GM23338 (cell line): ENCODE results near the gene NELFB. TPM values are rescaled to one million over a fixed set of nuclear protein-coding genes. Genes with fewer than 3 reads are reported as not detected.

Experiments
- ATAC-seq: fragments of 200-7000 bp; cut with Tn5 transposase; 3 replicates; pipeline ENCODE4 v1.9.1; 2020
- DNase-seq: peaks from one replicate; pipeline ENCODE4 v3.0.0-alpha.2; 2015; ENCODE audit warnings: low spot score
- H2AFZ ChIP-seq: fragments of 200-600 bp; sonication (generic); 2 replicates; pipeline ENCODE4 v1.8.0; 2016; ENCODE audit warnings: antibody characterized with exemption, mild to moderate bottlenecking, moderate library complexity
- H3F3A ChIP-seq: fragments of 200-600 bp; sonication (generic); replicated peaks from 2 replicates; pipeline ENCODE4 v1.8.0; 2017; ENCODE audit warnings: antibody characterized with exemption, mixed run types, low read depth
- H3K27ac ChIP-seq: fragments of 200-600 bp; sonication (generic); 2 replicates; pipeline ENCODE4 v1.6.1; 2016; ENCODE audit warnings: low read depth
- H3K27me3 ChIP-seq: fragments of 200-600 bp; sonication (generic); 2 replicates; pipeline ENCODE4 v1.8.0; 2016; ENCODE audit warnings: mild to moderate bottlenecking, mixed run types, moderate library complexity; ENCODE audit not compliant: insufficient read depth
- H3K36me3 ChIP-seq: fragments of 200-600 bp; sonication (generic); 2 replicates; pipeline ENCODE4 v1.8.0; 2016; ENCODE audit warnings: mild to moderate bottlenecking; ENCODE audit not compliant: insufficient read depth
- H3K4me1 ChIP-seq: fragments of 200-600 bp; sonication (generic); 2 replicates; pipeline ENCODE4 v1.8.0; 2016; ENCODE audit warnings: mild to moderate bottlenecking, moderate library complexity; ENCODE audit not compliant: insufficient read depth
- H3K4me2 ChIP-seq: fragments of 200-600 bp; sonication (generic); 2 replicates; pipeline ENCODE4 v1.7.1; 2017; ENCODE audit warnings: mixed run types
- H3K4me3 ChIP-seq: fragments of 200-600 bp; sonication (generic); 2 replicates; pipeline ENCODE4 v1.6.1; 2016; ENCODE audit warnings: mixed run types
- H3K79me2 ChIP-seq: fragments of 200-600 bp; sonication (generic); replicated peaks from 2 replicates; pipeline ENCODE4 v1.8.0; 2017; ENCODE audit warnings: mild to moderate bottlenecking; ENCODE audit not compliant: insufficient read depth
- H3K9me2 ChIP-seq: fragments of 200-600 bp; sonication (generic); 2 replicates; pipeline ENCODE4 v1.8.0; 2017; ENCODE audit not compliant: insufficient read depth
- H4K20me1 ChIP-seq: fragments of 200-600 bp; sonication (generic); replicated peaks from 2 replicates; pipeline ENCODE4 v1.8.0; 2017; ENCODE audit warnings: mild to moderate bottlenecking; ENCODE audit not compliant: insufficient read depth
- H3K27ac Mint-ChIP-seq: 2 replicates; pipeline ENCODE4 v1.8.0; 2020; ENCODE audit warnings: inconsistent platforms, mild to moderate bottlenecking, moderate library complexity, mixed read lengths
- H3K27me3 Mint-ChIP-seq: 3 replicates; pipeline ENCODE4 v1.8.0; 2022; ENCODE audit warnings: low read depth, mild to moderate bottlenecking, moderate library complexity, mixed read lengths, inconsistent platforms; ENCODE audit not compliant: insufficient read depth, poor library complexity
- H3K36me3 Mint-ChIP-seq: 3 replicates; pipeline ENCODE4 v1.8.0; 2021; ENCODE audit warnings: low read depth, mild to moderate bottlenecking, inconsistent platforms, moderate library complexity, mixed read lengths
- H3K4me1 Mint-ChIP-seq: 3 replicates; pipeline ENCODE4 v1.8.0; 2020; ENCODE audit warnings: mild to moderate bottlenecking, inconsistent platforms, mixed read lengths
- H3K4me3 Mint-ChIP-seq: 3 replicates; pipeline ENCODE4 v1.8.0; 2021; ENCODE audit warnings: moderate library complexity, mild to moderate bottlenecking, inconsistent platforms, mixed read lengths
- H3K9me3 Mint-ChIP-seq: 3 replicates; pipeline ENCODE4 v1.8.0; 2020; ENCODE audit warnings: moderate library complexity, mild to moderate bottlenecking, inconsistent platforms, mixed read lengths
- CREB1 ChIP-seq: fragments of 250-450 bp; sonication (Bioruptor Pico); IDR thresholded peaks from 2 replicates; pipeline ENCODE4 v1.5.0; 2020; ENCODE audit warnings: low read depth, mild to moderate bottlenecking, moderate library complexity
- CTCF ChIP-seq, 2 experiments: fragments of 200-600 bp in 1 of 2; sonication (generic) in 1 of 2; conservative IDR thresholded peaks; 2 replicates each; pipeline versions ENCODE4 v1.5.1 to v1.6.1; 2016 to 2017; ENCODE audit warnings: antibody characterized with exemption in 2 of 2, low read depth in 2 of 2, mild to moderate bottlenecking in 2 of 2, moderate library complexity in 1 of 2
- ETS1 ChIP-seq: IDR thresholded peaks from 2 replicates; pipeline ENCODE4 v1.6.1; 2016; ENCODE audit warnings: antibody characterized with exemption
- EZH2 ChIP-seq: fragments of 200-600 bp; sonication (generic); IDR thresholded peaks from one replicate; pipeline ENCODE4 v1.8.0; 2017; ENCODE audit warnings: antibody characterized with exemption, mild to moderate bottlenecking, low read depth; ENCODE audit not compliant: unreplicated experiment
- EZH2phosphoT487 ChIP-seq: fragments of 200-600 bp; sonication (generic); IDR thresholded peaks from one replicate; pipeline ENCODE4 v1.8.1; 2018; ENCODE audit warnings: antibody characterized with exemption; ENCODE audit not compliant: unreplicated experiment
- JUNB ChIP-seq: IDR thresholded peaks from one replicate; pipeline ENCODE4 v1.6.1; 2016; ENCODE audit warnings: antibody characterized with exemption; ENCODE audit not compliant: unreplicated experiment
- NANOG ChIP-seq: IDR thresholded peaks from 2 replicates; pipeline ENCODE4 v1.6.1; 2016; ENCODE audit warnings: antibody characterized with exemption, borderline replicate concordance
- POLR2AphosphoS5 ChIP-seq: IDR thresholded peaks from 2 replicates; pipeline ENCODE4 v1.6.1; 2016; ENCODE audit warnings: antibody characterized with exemption, low read depth
- REST ChIP-seq: IDR thresholded peaks from one replicate; pipeline ENCODE4 v1.6.1; 2018; ENCODE audit warnings: antibody characterized with exemption; ENCODE audit not compliant: unreplicated experiment
- STAT1 ChIP-seq: IDR thresholded peaks from one replicate; pipeline ENCODE4 v1.6.1; 2016; ENCODE audit warnings: antibody characterized with exemption; ENCODE audit not compliant: unreplicated experiment
- ZNF331 ChIP-seq: fragments of 250-450 bp; sonication (Bioruptor Pico); IDR thresholded peaks from 2 replicates; pipeline ENCODE4 v1.5.0; 2020; ENCODE audit warnings: low read depth, mild to moderate bottlenecking, moderate library complexity
- ZNF462 ChIP-seq: fragments of 250-450 bp; sonication (Bioruptor Pico); IDR thresholded peaks from 2 replicates; pipeline ENCODE4 v1.5.0; 2020; ENCODE audit warnings: mild to moderate bottlenecking, moderate library complexity
- polyA plus RNA-seq: library from polyadenylated mRNA; unstranded; fragments of >200 nt; fragmentation: Nextera tagmentation; extraction: Ambion mirVana; gene quantifications from 2 replicates; pipeline ENCODE4 v1.2.1, GENCODE V29; 2016
- total RNA-seq: library from RNA; depleted of rRNA; stranded (reverse); fragments of >200 nt; shearing (Covaris generic); gene quantifications from 2 replicates; pipeline ENCODE4 v1.2.3, GENCODE V29; 2014

The NELFB gene
- total and polyA plus RNA-seq, 2 experiments from 2014 or later, result 30.0 to 97.3 TPM

GRCh38 chr9:137267933-137268355, 12.8 kb downstream of the NELFB start:
- Histone ChIP-seq H3K9me2 (no peaks in the 10 kb centered on the region), H3K27me3 (no peaks in the 10 kb centered on the region), H4K20me1 (0 out of 2 replicates have a peak, but pooled peaks cover 9% of the 10 kb centered on the region), H3K79me2 (no peaks in the 10 kb centered on the region), H2AFZ (no peak overlapping the region), H3K36me3 (peaks cover 10% of the 10 kb centered on the region; the same call in 1 of the 2 replicates), H3K4me2 (no peak overlapping the region), H3K4me1 (no peaks in the 10 kb centered on the region), H3F3A (no peaks in the 10 kb centered on the region), H3K4me3 (no peak overlapping the region), H3K27ac (no peak overlapping the region)
- peaks cover 36% of the 10 kb centered on the region for H3K36me3 Mint-ChIP-seq
- DNase-seq (no peak), ATAC-seq (no peak)
- no peaks in the 10 kb centered on the region for H3K9me3 Mint-ChIP-seq
- no peak overlapping the region for H3K4me3 Mint-ChIP-seq
- peak overlapping the region; percentile 62; the same call in 1 of the 2 replicates for H3K27ac Mint-ChIP-seq
- TF ChIP-seq REST (no peak), POLR2AphosphoS5 (no peak), ZNF462 (CRISPR knock-in tag) (no peak), EZH2 (no peak), ETS1 (no peak), JUNB (no peak), CTCF (conservative IDR thresholded peaks at IDR 0.05; ENCODE audit: low read depth in 2 of 2) (no peak), CREB1 (CRISPR knock-in tag) (no peak), EZH2phosphoT487 (no peak), ZNF331 (CRISPR knock-in tag) (no peak), STAT1 (no peak), NANOG (no peak)
- peaks cover under 1% of the 10 kb centered on the region for H3K4me1 Mint-ChIP-seq
- H3K27me3 Mint-ChIP-seq, result peaks cover 16% of the 10 kb centered on the region
